Measurements from ENCODE around the gene GABRD. TPM values are rescaled to one million over a fixed set of nuclear protein-coding genes. Genes with fewer than 3 reads are reported as not detected.

Gene GABRD
- total RNA-seq, 1 donor from 2014 or later = not detected

DNA sequence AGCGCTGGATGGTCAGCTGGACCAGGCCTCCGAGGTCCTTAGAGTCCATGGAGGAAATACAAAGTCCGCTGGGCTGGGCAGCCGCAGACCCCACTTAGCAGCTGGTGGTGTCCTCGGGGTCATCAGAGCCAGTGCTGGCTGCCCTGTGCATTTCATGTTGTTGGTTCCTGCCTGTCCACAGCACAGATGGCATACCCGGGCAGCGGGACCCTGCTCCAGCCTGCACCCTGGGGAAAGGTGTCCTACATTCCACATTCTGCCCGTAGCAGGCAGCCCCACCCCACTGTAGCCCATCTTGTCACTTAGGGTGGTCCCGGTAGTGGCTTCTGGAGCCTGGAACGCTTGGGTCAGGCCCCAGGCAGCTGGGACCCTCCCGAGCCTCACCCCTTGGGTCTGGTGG, 50.9 kb downstream of the GABRD start:
- H3K4me1 ChIP-seq = peaks cover 10% of the 10 kb centered on the region
- intact Hi-C loops (cut with DNase I) = no loop called here
- H3K9me3 ChIP-seq = no peaks in the 10 kb centered on the region
- H3K27ac ChIP-seq = no peak overlapping the region
- no peak for DNase-seq (ENCODE audit: extremely low spot score in 2 of 2)
- H3K36me3 ChIP-seq = no peaks in the 10 kb centered on the region
- H3K27me3 ChIP-seq = no peaks in the 10 kb centered on the region
- H3K4me3 ChIP-seq = no peak overlapping the region
- TF ChIP-seq POLR2AphosphoS5 (IDR thresholded peaks at IDR 0.05; ENCODE audit: insufficient read depth in 1 of 2, low read depth in 1 of 2) (no peak), POLR2A (IDR thresholded peaks at IDR 0.05) (no peak)
- TF ChIP-seq, protein P1, sequence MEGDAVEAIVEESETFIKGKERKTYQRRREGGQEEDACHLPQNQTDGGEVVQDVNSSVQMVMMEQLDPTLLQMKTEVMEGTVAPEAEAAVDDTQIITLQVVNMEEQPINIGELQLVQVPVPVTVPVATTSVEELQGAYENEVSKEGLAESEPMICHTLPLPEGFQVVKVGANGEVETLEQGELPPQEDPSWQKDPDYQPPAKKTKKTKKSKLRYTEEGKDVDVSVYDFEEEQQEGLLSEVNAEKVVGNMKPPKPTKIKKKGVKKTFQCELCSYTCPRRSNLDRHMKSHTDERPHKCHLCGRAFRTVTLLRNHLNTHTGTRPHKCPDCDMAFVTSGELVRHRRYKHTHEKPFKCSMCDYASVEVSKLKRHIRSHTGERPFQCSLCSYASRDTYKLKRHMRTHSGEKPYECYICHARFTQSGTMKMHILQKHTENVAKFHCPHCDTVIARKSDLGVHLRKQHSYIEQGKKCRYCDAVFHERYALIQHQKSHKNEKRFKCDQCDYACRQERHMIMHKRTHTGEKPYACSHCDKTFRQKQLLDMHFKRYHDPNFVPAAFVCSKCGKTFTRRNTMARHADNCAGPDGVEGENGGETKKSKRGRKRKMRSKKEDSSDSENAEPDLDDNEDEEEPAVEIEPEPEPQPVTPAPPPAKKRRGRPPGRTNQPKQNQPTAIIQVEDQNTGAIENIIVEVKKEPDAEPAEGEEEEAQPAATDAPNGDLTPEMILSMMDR (IDR thresholded peaks at IDR 0.05) = no peak

DNA sequence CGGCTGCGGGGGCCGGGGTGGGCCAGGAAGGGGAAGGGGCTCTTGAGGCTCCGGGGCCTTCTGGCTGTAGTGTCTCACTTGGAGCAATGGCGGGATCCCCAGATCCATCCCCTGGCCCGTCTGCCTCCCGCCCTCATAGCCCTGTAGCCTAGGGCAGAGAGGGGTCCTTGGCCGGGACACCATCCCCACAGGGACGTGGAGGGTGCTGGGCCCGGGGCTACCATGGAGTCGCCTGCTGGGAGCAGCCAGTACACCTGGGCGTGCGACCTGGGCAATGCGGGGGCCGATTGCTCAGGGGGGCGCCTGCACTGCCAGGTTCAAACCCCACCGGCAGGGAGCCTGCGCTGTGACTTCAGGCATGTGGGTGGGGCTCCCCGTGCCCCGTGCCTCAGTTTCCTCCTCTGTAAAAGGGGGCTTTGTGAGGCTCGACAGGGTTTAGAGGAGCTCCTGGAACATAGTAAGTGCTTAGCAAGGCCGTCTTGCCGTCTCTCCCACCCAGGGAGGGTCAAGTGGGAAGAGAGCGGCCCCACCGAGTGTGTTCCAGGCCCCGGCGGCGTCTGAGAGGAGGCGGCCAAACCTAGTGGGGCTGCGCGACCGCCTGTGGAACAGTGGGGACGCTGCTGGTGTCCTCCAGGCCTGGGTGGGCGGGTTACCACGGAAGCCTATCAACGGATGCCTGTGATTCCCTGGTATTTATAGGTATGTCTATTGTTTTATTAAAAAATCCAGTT, 51.8 kb downstream of the GABRD start:
- H3K36me3 ChIP-seq = no peaks in the 10 kb centered on the region
- no peak overlapping the region for H3K4me3 ChIP-seq
- no peaks in the 10 kb centered on the region for H3K27me3 ChIP-seq
- no peak for TF ChIP-seq POLR2A (IDR thresholded peaks at IDR 0.05)
- no peaks in the 10 kb centered on the region for H3K9me3 ChIP-seq
- DNase-seq (ENCODE audit: extremely low spot score in 2 of 2) = no peak
- intact Hi-C loops (cut with DNase I) = no loop called here
- no peak overlapping the region for H3K27ac ChIP-seq
- H3K4me1 ChIP-seq = peaks cover 10% of the 10 kb centered on the region

DNA sequence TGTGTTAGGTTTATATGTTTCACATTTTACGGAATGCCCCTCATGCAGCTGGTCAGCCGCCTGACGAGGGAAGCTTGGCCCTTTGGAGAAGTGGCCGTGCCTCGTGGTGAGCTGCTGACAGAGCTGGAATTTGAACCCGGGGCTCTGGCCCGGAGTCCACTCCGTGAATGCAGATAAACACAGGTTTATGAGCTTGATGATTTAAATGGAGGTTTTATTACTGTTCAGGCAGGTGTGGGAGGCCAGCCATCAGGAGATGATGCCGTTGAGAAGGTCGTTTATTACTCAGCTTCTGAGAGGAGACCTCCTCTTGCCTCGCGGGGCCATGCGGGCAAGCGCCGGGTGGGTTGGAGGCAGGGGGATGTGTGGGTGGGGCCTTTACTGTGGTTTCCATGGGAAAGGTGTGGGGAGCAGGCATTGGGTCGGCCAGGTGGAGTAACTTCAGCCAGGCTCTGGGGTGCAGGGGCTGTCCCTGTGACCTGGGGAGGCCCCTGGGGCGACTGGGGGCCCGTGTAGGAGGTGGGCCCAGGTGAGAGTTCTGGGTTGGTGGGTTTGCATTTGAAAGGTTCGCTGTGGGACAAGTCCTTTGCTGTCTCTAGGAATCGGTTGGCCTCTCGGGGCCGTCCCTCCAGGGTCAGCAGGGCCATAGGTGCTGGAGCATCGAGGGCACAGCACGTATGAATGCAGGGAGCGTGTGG, 53.1 kb downstream of the GABRD start:
- H3K4me1 ChIP-seq = peaks cover 10% of the 10 kb centered on the region
- no peak overlapping the region for H3K27ac ChIP-seq
- TF ChIP-seq, protein P1 (IDR thresholded peaks at IDR 0.05) = no peak
- no peaks in the 10 kb centered on the region for H3K36me3 ChIP-seq
- H3K4me3 ChIP-seq = no peak overlapping the region
- intact Hi-C loops (cut with DNase I) = no loop called here
- DNase-seq (ENCODE audit: extremely low spot score in 2 of 2) = no peak
- no peaks in the 10 kb centered on the region for H3K9me3 ChIP-seq
- no peaks in the 10 kb centered on the region for H3K27me3 ChIP-seq

DNA sequence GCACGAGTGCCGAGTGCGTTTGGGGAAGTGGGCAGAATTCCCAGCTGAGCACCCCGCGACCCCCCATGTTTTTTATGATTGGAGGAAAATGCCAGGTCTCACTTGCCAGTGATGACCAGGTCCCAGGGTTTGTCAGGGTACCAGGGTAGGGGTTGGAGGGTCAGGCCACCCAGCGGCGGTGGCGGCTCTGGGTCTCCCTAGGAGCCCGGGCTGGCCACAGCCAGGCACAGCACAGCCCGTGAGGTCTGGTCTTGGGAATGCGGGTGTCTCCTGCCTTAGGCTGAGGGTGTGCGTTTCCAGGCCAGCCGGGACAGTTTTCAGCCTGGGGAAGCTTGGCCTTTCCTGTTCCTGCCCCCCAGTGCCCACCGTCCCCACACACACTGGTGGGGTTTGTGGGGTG, 53.7 kb downstream of the GABRD start:
- Histone ChIP-seq H3K27me3 (no peaks in the 10 kb centered on the region), H3K9me3 (peaks cover 5% of the 10 kb centered on the region), H3K36me3 (peaks cover 0 to 4% of the 10 kb centered on the region in 2 donors), H3K4me1 (peaks cover 10% of the 10 kb centered on the region), H3K4me3 (no peak overlapping the region), H3K27ac (no peak overlapping the region)
- no peak for DNase-seq (ENCODE audit: extremely low spot score in 2 of 2)
- intact Hi-C loops (cut with DNase I) = no loop called here
- TF ChIP-seq POLR2AphosphoS5 (IDR thresholded peaks at IDR 0.05; ENCODE audit: insufficient read depth in 1 of 2, low read depth in 1 of 2) (no peak), POLR2A (IDR thresholded peaks at IDR 0.05) (no peak)
- TF ChIP-seq, protein P1 (IDR thresholded peaks at IDR 0.05) = no peak

DNA sequence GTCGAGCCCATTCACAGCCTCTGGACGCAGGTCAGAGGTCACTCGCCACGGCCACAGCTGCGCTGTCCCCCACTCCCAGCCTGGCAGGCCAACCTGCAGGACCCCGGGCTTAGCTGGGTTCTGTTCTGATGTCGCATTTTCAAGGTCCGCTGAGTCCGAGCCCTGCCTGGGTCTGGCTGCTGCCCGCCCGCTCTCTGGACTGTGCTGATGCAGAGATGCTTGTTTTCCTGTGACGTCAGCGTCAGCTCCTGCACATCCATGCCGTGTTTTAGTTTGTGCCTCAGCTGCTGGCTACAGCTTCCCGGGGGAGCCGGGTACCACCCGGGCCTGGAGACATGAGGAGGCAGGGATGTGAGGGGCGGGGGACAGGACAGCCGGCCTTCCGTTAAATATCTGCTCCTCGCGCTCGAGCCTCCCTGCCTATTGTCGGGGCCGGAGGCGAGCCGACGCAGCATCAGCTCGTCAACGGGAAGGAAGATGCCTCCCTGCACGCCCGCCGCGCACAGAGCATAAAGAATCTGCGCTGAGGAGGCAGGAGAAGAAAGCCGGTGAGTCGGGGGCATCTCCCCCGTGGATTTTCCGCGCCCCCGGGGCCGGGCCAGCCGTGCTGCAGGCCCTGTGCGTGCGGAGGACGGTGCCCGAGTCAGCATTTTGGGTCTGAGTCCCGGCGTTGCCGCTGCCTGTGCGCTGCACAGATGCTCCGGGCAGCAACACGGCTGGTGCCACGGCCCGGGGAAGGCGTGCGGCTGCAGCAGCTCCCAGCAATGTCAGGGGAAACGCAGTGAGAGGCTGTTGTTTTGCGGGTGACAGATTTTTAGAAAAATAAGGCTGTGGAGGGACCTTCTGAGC, 54.5 kb downstream of the GABRD start:
- intact Hi-C loops (cut with DNase I) = no loop called here
- peaks cover 13% of the 10 kb centered on the region for H3K9me3 ChIP-seq
- no peak overlapping the region for H3K27ac ChIP-seq
- H3K27me3 ChIP-seq = no peaks in the 10 kb centered on the region
- peaks cover 10% of the 10 kb centered on the region for H3K4me1 ChIP-seq
- TF ChIP-seq, protein P1 (IDR thresholded peaks at IDR 0.05) = no peak
- no peak for TF ChIP-seq POLR2AphosphoS5 (IDR thresholded peaks at IDR 0.05; ENCODE audit: insufficient read depth in 1 of 2, low read depth in 1 of 2)
- no peak for TF ChIP-seq POLR2A (IDR thresholded peaks at IDR 0.05)
- no peak for DNase-seq (ENCODE audit: extremely low spot score in 2 of 2)
- H3K4me3 ChIP-seq = peak overlapping the region in 1 of 2 donors; percentile 40
- H3K36me3 ChIP-seq = peaks cover 0 to 4% of the 10 kb centered on the region in 2 donors

Data from vagina (tissue), 2 donors.